Spleen (tissue), 13 donors: ENCODE data around the gene ACTN3. TPM values are rescaled to one million over a fixed set of nuclear protein-coding genes. Genes with fewer than 3 reads are reported as not detected.

Experiments used
- DNase-seq: peaks from one replicate; pipeline ENCODE4 v3.0.0-alpha.2; 2020
- H3K27ac ChIP-seq, 8 donors: fragments of 200-600 bp; sonication (generic) in 7 of 8; 1 replicate in 4 of 8; 2 replicates in 4 of 8; pipeline versions ENCODE4 v1.5.0 to v1.8.0; 2016 to 2021; ENCODE audit warnings: inconsistent platforms in 4 of 8, mild to moderate bottlenecking in 4 of 8, moderate library complexity in 1 of 8
- H3K27me3 ChIP-seq, 7 donors: fragments of 200-600 bp; sonication (generic) in 6 of 7; replicated peaks in 1 of 7; 1 replicate in 4 of 7; 2 replicates in 3 of 7; pipeline versions ENCODE4 v1.5.0 to v1.8.0; 2016 to 2021; ENCODE audit warnings: inconsistent platforms in 3 of 7, mild to moderate bottlenecking in 1 of 7
- H3K36me3 ChIP-seq, 6 donors: fragments of 200-600 bp; sonication (generic) in 5 of 6; 1 replicate in 4 of 6; 2 replicates in 2 of 6; pipeline versions ENCODE4 v1.5.0 to v1.8.0; 2016 to 2021; ENCODE audit warnings: inconsistent platforms in 2 of 6
- H3K4me1 ChIP-seq, 6 donors: fragments of 200-600 bp; sonication (generic) in 5 of 6; 1 replicate in 3 of 6; 2 replicates in 3 of 6; pipeline versions ENCODE4 v1.5.0 to v1.8.0; 2016 to 2021; ENCODE audit warnings: inconsistent platforms in 3 of 6
- H3K4me3 ChIP-seq, 8 donors: fragments of 200-600 bp; sonication (generic) in 7 of 8; 1 replicate in 4 of 8; 2 replicates in 4 of 8; pipeline versions ENCODE4 v1.5.0 to v1.8.0; 2016 to 2021; ENCODE audit warnings: inconsistent platforms in 4 of 8, mild to moderate bottlenecking in 4 of 8, moderate library complexity in 2 of 8
- H3K9me3 ChIP-seq, 8 donors: fragments of 200-600 bp; sonication (generic) in 7 of 8; 1 replicate in 4 of 8; 2 replicates in 4 of 8; pipeline versions ENCODE4 v1.5.0 to v1.8.0; 2016 to 2021; ENCODE audit warnings: inconsistent platforms in 4 of 8
- POLR2A ChIP-seq, 3 donors: fragments of 450-650 bp; IDR thresholded peaks; one replicate each; pipeline ENCODE4 v1.5.1; 2017; ENCODE audit warnings: antibody characterized with exemption in 3 of 3, mild to moderate bottlenecking in 1 of 3
- POLR2AphosphoS5 ChIP-seq, 3 donors: sonication (generic); formaldehyde crosslinking; IDR thresholded peaks; one replicate each; pipeline ENCODE4 v1.5.1; 2017; ENCODE audit warnings: antibody characterized with exemption in 3 of 3
- WGBS, 5 donors: extraction: QIAGEN DNeasy Blood & Tissue Kit in 3 of 5; methylation state at CpG; one replicate each; pipeline versions ENCODE4 v1.1.5 to v1.1.7; 2013 to 2018; 5-methylcytosine and 5-hydroxymethylcytosine counted together
- intact Hi-C: fragments of 100-400 bp; cut with DNase I; formaldehyde crosslinking; loops from one replicate; pipeline ENCODE4 v1.15.0; 2023; ENCODE audit warnings: low total_unique reads
- long read RNA-seq, 2 donors: transcript quantifications; one replicate each; lab custom pipeline, GENCODE V29; 2026
- polyA plus RNA-seq, 3 donors: library from polyadenylated mRNA; stranded (reverse); fragments of 200-250 nt; gene quantifications; one replicate each; pipeline ENCODE4 v1.2.1, GENCODE V29; 2013
- total RNA-seq, 7 donors: library from RNA; depleted of rRNA in 3 of 7; stranded (reverse); fragments of >200 nt in 3 of 7; fragmentation: NEBNext Ultra II Directional in 4 of 7; extraction: Animal tissue kit (Norgen Biotek cat#: 25700) in 4 of 7; gene quantifications; one replicate each; pipeline versions ENCODE4 v1.1.0 to v1.2.1, GENCODE V29; 2016 to 2021
- TF ChIP-seq, protein P1 (sequence below), 11 experiments: fragments of 200-600 bp in 7 of 11; fragments of 450-650 bp in 4 of 11; sonication (generic) in 4 of 11; IDR thresholded peaks in 8 of 11; conservative IDR thresholded peaks in 3 of 11; 1 replicate in 7 of 11; 2 replicates in 4 of 11; pipeline versions ENCODE4 v1.4.0 to v1.8.0; 2016 to 2021; ENCODE audit warnings: antibody characterized with exemption in 11 of 11, inconsistent platforms in 4 of 11, mild to moderate bottlenecking in 1 of 11
- donor health status: healthy with polysubstance abuse.
- donor health status: DM: no; HTN: no; CAD: no; lungs with moderate emphysema.
- donor health status: DM: no; HTN: no; CAD: no.
- donor health status: Bipolar disorder and iron deficiency.
- donor health status: healthy.
- donor health status: DM: no; HTN: no; CAD: no.
- donor health status: DM: yes; HTN: yes; CAD: no.

The ACTN3 gene
- total RNA-seq, result under 1 TPM in 4 of 7 donors, not detected in 3; 0.21 to 0.34 (median 0.24) TPM
- under 1 TPM; 0.05 to 0.13 (median 0.06) TPM for polyA plus RNA-seq
- long read RNA-seq, donor 1, result 0 reads
- long read RNA-seq, donor 2, result 0 reads

DNA sequence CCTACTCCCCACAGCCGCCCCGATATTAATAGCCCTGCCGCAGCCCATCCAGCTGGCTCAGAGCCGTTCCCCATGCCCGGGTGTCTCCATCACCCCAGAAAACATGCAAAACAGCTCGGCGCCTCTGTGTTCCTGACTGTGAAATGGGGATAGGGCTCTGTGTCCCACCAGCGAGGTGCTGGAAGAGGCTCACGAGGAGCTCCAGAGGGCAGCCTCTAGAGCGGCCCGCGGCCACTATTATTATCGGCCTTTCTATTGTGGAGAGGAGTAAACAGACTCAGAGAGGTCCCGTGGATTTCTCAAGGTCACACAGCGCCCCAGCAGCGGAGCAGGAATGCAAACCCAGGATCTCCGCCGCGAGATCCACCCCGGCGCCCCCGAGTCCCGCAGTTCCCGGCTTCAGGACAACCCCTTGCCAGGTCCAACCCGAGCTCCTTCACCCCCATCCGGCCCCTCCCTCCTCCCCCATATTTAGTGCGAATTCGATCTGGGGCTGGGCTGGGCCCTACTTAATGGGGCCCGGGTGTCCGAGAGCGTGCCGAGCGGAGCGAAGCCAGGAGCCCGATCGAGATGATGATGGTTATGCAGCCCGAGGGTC is at the start of gene ACTN3:
Gene ACTN3, plus strand, starts transcription at position 536 of the 598 bp plus-strand sequence. Its CDS starts 35 bp downstream, at position 571.
- peak; percentile 81 for DNase-seq
- Histone ChIP-seq H3K36me3 (peaks cover 0 to 20% (median 14%) of the 10 kb centered on the region in 6 donors), H3K4me3 (peak within 1 kb of the TSS; percentile 75 to 95 (median 87)), H3K9me3 (no peaks in the 10 kb centered on the region), H3K4me1 (peaks cover 25 to 59% (median 44%) of the 10 kb centered on the region in 6 donors), H3K27me3 (peaks cover 0 to 8% (median 0%) of the 10 kb centered on the region in 7 donors), H3K27ac (peak within 1 kb of the TSS; percentile 74 to 92 (median 86))
- intact Hi-C loops, result no loop called here
- 4 to 9% (median 8%) methylated on average over 33 to 37 of the region's 37 CpGs for WGBS, 5 donors
- no peak for TF ChIP-seq POLR2A (IDR thresholded peaks at IDR 0.05)
- TF ChIP-seq POLR2AphosphoS5 (IDR thresholded peaks at IDR 0.05), result no peak
- TF ChIP-seq, protein P1, sequence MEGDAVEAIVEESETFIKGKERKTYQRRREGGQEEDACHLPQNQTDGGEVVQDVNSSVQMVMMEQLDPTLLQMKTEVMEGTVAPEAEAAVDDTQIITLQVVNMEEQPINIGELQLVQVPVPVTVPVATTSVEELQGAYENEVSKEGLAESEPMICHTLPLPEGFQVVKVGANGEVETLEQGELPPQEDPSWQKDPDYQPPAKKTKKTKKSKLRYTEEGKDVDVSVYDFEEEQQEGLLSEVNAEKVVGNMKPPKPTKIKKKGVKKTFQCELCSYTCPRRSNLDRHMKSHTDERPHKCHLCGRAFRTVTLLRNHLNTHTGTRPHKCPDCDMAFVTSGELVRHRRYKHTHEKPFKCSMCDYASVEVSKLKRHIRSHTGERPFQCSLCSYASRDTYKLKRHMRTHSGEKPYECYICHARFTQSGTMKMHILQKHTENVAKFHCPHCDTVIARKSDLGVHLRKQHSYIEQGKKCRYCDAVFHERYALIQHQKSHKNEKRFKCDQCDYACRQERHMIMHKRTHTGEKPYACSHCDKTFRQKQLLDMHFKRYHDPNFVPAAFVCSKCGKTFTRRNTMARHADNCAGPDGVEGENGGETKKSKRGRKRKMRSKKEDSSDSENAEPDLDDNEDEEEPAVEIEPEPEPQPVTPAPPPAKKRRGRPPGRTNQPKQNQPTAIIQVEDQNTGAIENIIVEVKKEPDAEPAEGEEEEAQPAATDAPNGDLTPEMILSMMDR (IDR thresholded peaks at IDR 0.05 in 8 of 11, conservative IDR thresholded peaks at IDR 0.05 in 3 of 11), result no peak

DNA sequence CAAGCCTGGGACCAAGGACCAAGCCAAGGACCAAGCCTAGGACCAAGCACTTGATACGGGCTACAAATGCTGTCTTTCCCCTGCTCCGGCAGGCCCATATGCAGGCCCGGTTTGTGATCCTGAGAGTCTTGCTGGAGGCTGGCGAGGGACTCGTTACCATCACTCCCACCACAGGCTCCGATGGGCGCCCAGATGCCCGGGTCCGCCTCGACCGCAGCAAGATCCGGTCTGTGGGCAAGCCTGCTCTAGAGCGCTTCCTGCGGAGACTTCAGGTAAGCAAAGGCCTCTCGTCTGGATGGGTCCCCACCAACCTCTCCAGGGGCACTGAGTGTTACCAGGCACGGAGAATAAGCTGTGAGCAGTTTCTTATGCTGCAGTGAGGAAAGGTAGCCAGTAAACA is 49.5 kb upstream of the ACTN3 start:
- Histone ChIP-seq H3K27me3 (no peaks in the 10 kb centered on the region), H3K4me1 (no peaks in the 10 kb centered on the region), H3K36me3 (peaks cover 0 to 99% (median 54%) of the 10 kb centered on the region in 6 donors), H3K27ac (no peak overlapping the region), H3K4me3 (no peak overlapping the region), H3K9me3 (no peaks in the 10 kb centered on the region)
- TF ChIP-seq POLR2AphosphoS5 (IDR thresholded peaks at IDR 0.05), result no peak
- TF ChIP-seq, protein P1 (IDR thresholded peaks at IDR 0.05 in 8 of 11, conservative IDR thresholded peaks at IDR 0.05 in 3 of 11), result no peak
- no peak for TF ChIP-seq POLR2A (IDR thresholded peaks at IDR 0.05)
- WGBS, 5 donors, result 94 to 98% (median 95%) methylated on average over 14 to 16 of the region's 16 CpGs
- no peak for DNase-seq
- intact Hi-C loops, result no loop called here

DNA sequence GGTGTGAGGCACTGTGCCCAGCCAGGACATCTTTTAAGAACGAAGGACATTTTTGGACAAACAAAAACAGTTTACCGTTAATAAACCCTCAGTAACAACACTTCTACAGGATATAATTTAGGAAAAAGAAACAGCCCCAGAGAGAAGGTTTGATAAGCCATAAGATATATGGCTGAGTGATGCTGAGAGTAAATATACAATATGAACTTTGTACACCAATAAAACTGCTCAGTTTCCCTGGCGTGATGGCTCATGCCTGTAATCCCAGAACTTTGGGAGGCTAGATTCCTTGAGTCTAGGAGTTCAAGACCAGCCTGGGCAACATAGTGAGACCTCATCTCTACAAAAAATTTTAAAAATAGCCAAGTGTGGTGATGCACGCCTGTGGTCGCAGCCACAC is 48.2 kb upstream of the ACTN3 start:
- Histone ChIP-seq H3K4me3 (no peak overlapping the region), H3K9me3 (no peaks in the 10 kb centered on the region), H3K27me3 (no peaks in the 10 kb centered on the region), H3K36me3 (peaks cover 0 to 99% (median 44%) of the 10 kb centered on the region in 6 donors), H3K4me1 (no peaks in the 10 kb centered on the region), H3K27ac (no peak overlapping the region)
- WGBS, 5 donors, result 94 to 97% (median 96%) methylated on average over 5 of the region's 5 CpGs
- intact Hi-C loops, result no loop called here
- DNase-seq, result no peak
- TF ChIP-seq, protein P1 (IDR thresholded peaks at IDR 0.05 in 8 of 11, conservative IDR thresholded peaks at IDR 0.05 in 3 of 11), result no peak
- TF ChIP-seq POLR2AphosphoS5 (IDR thresholded peaks at IDR 0.05), result no peak
- no peak for TF ChIP-seq POLR2A (IDR thresholded peaks at IDR 0.05)

DNA sequence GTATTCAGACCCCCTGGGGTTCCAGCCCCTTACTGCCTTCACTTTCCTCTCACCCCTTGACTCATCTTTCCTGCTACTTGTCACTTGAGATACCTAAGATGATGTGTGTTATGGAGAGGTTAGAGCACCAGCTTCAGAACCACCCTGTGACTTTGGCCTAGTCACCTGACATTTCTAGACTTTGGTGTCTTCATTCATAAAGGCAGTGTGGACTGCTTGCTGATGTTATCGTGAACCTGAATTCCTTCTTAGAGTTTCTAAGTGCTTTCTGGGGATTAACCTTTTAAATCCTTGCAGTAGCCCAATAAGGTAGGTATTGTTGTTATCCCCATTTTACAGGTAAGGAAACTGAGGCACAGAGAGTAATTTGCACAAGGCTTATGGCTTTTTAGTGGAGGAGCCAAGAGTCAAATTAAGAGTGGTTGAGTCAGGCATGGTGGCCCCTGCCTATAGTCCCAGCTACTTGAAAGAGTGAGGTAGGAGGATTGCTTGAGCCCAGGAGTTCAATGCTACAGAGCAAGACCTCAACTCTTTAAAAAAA is 41.4 kb upstream of the ACTN3 start:
- Histone ChIP-seq H3K27ac (no peak overlapping the region), H3K9me3 (no peaks in the 10 kb centered on the region), H3K4me3 (no peak overlapping the region), H3K27me3 (no peaks in the 10 kb centered on the region), H3K36me3 (peaks cover 0 to 79% (median 18%) of the 10 kb centered on the region in 6 donors), H3K4me1 (peaks cover 0 to 13% (median 5%) of the 10 kb centered on the region in 6 donors)
- TF ChIP-seq, protein P1 (IDR thresholded peaks at IDR 0.05 in 8 of 11, conservative IDR thresholded peaks at IDR 0.05 in 3 of 11), result no peak
- TF ChIP-seq POLR2AphosphoS5 (IDR thresholded peaks at IDR 0.05) (no peak), POLR2A (IDR thresholded peaks at IDR 0.05) (no peak)
- 5 to 95% (median 88%) methylated on average over 1 of the region's 1 CpG for WGBS, 5 donors
- DNase-seq, result no peak
- intact Hi-C loops, result no loop called here
